HG02759 (cell line): ENCODE results near the gene SPDL1.
A peak's percentile ranks its signal among the peaks of the same experiment; 100 is the strongest.

ENCODE experiments used
- ATAC-seq: cut with Tn5 transposase; IDR thresholded peaks from one replicate; pipeline ENCODE4 v1.9.1; 2021; ENCODE audit warnings: mild to moderate bottlenecking, moderate library complexity; ENCODE audit not compliant: unreplicated experiment

SPDL1 gene

GRCh38 chr5:169583424-169584220 lies at the start of gene SPDL1:
SPDL1 (plus strand) TSS chr5:169583773; CDS start chr5:169588417, 4,644 bp downstream.
- peak; percentile 92 for ATAC-seq

GRCh38 chr5:169534311-169534880 lies 49.2 kb upstream of the SPDL1 start:
- ATAC-seq = no peak

- no peak for ATAC-seq
These were observed 48.6 kb upstream of the SPDL1 start for GRCh38 chr5:169534939-169535338.

- ATAC-seq = no peak
These were observed 44.6 kb upstream of the SPDL1 start for GRCh38 chr5:169538944-169539343.

- ATAC-seq = no peak
These were observed 40.8 kb upstream of the SPDL1 start for GRCh38 chr5:169542811-169543210.

- no peak for ATAC-seq
These were observed 39.2 kb upstream of the SPDL1 start for GRCh38 chr5:169544264-169544950.

- ATAC-seq = no peak
These were observed 37.8 kb upstream of the SPDL1 start for GRCh38 chr5:169545762-169546161.

GRCh38 chr5:169546346-169546745 lies 37.2 kb upstream of the SPDL1 start:
- no peak for ATAC-seq

GRCh38 chr5:169547508-169547907 lies 36.1 kb upstream of the SPDL1 start:
- no peak for ATAC-seq

GRCh38 chr5:169548315-169548714 lies 35.3 kb upstream of the SPDL1 start:
- no peak for ATAC-seq

GRCh38 chr5:169549453-169550100 lies 34.0 kb upstream of the SPDL1 start:
- no peak for ATAC-seq

GRCh38 chr5:169550227-169550626 lies 33.3 kb upstream of the SPDL1 start:
- no peak for ATAC-seq

- ATAC-seq = no peak
These were observed 32.4 kb upstream of the SPDL1 start for GRCh38 chr5:169551146-169551545.

- no peak for ATAC-seq
These were observed 31.9 kb upstream of the SPDL1 start for GRCh38 chr5:169551696-169552095.

- no peak for ATAC-seq
These were observed 29.3 kb upstream of the SPDL1 start for GRCh38 chr5:169554251-169554650.

- ATAC-seq = no peak
These were observed 25.7 kb upstream of the SPDL1 start for GRCh38 chr5:169557838-169558237.

GRCh38 chr5:169561893-169562292 lies 21.7 kb upstream of the SPDL1 start:
- ATAC-seq = no peak

- no peak for ATAC-seq
These were observed 20.2 kb upstream of the SPDL1 start for GRCh38 chr5:169563369-169563768.

- no peak for ATAC-seq
These were observed 17.4 kb upstream of the SPDL1 start for GRCh38 chr5:169566202-169566601.

GRCh38 chr5:169567079-169567478 lies 16.5 kb upstream of the SPDL1 start:
- no peak for ATAC-seq

- ATAC-seq = no peak
These were observed 14.1 kb upstream of the SPDL1 start for GRCh38 chr5:169569513-169569912.
